Upper lobe of left lung (tissue), 6 donors: ENCODE data around the gene AGPAT4. TPM values are rescaled to one million over a fixed set of nuclear protein-coding genes. Genes with fewer than 3 reads are reported as not detected.

ENCODE experiments used
- ATAC-seq, 2 donors: fragments of 200-7000 bp; cut with Tn5 transposase; one replicate each; pipeline ENCODE4 v1.9.1; 2022; ENCODE audit warnings: mild to moderate bottlenecking in 2 of 2, moderate library complexity in 2 of 2; ENCODE audit not compliant: low FRiP score in 2 of 2
- DNase-seq, 2 donors: peaks; one replicate each; pipeline ENCODE4 v3.0.0-alpha.2; 2019 to 2020
- H3K27ac ChIP-seq, 4 donors: fragments of 200-600 bp; sonication (generic); one replicate each; pipeline ENCODE4 v1.5.1; 2016 to 2019
- H3K27me3 ChIP-seq, 4 donors: fragments of 200-600 bp; sonication (generic); one replicate each; pipeline ENCODE4 v1.5.1; 2017 to 2019
- H3K36me3 ChIP-seq, 4 donors: fragments of 200-600 bp; sonication (generic); one replicate each; pipeline ENCODE4 v1.5.1; 2016 to 2019
- H3K4me1 ChIP-seq, 4 donors: fragments of 200-600 bp; sonication (generic); one replicate each; pipeline ENCODE4 v1.5.1; 2018 to 2019
- H3K4me3 ChIP-seq, 4 donors: fragments of 200-600 bp; sonication (generic); one replicate each; pipeline ENCODE4 v1.5.1; 2017 to 2019; ENCODE audit warnings: mild to moderate bottlenecking in 2 of 4, moderate library complexity in 1 of 4
- H3K9me3 ChIP-seq, 4 donors: fragments of 200-600 bp; sonication (generic); one replicate each; pipeline ENCODE4 v1.5.1; 2018 to 2019
- CTCF ChIP-seq, 6 experiments: fragments of 450-650 bp in 4 of 6; fragments of 200-600 bp in 2 of 6; sonication (generic) in 2 of 6; IDR thresholded peaks; one replicate each; pipeline ENCODE4 v1.5.1; 2016 to 2019; ENCODE audit warnings: antibody characterized with exemption in 6 of 6
- EP300 ChIP-seq, 4 donors: sonication (generic); formaldehyde crosslinking; IDR thresholded peaks; one replicate each; pipeline ENCODE4 v1.5.1; 2017; ENCODE audit warnings: antibody characterized with exemption in 4 of 4, control low read depth in 2 of 4
- POLR2A ChIP-seq, 4 donors: fragments of 450-650 bp; IDR thresholded peaks; one replicate each; pipeline ENCODE4 v1.5.1; 2016 to 2017; ENCODE audit warnings: antibody characterized with exemption in 4 of 4, mild to moderate bottlenecking in 2 of 4
- POLR2AphosphoS5 ChIP-seq, 2 donors: sonication (generic); formaldehyde crosslinking; IDR thresholded peaks; one replicate each; pipeline ENCODE4 v1.5.1; 2017; ENCODE audit warnings: antibody characterized with exemption in 2 of 2
- WGBS, 2 donors: methylation state at CpG; one replicate each; pipeline ENCODE4 v1.1.5; 2017 to 2018; 5-methylcytosine and 5-hydroxymethylcytosine counted together
- total RNA-seq, 6 donors: library from RNA; depleted of rRNA in 4 of 6; stranded (reverse); fragments of >200 nt in 4 of 6; gene quantifications; one replicate each; pipeline versions ENCODE4 v1.1.0 to v1.2.1, GENCODE V29; 2016 to 2021
- donor health status: DM: no; HTN: no; CAD: no; lungs with moderate emphysema.
- donor health status: DM: no; HTN: yes; CAD: no; lungs with severe emphysema.

The AGPAT4 gene
- total RNA-seq, 6 donors from 2014 or later, result 7.0 to 26.3 (median 14.4) TPM

DNA sequence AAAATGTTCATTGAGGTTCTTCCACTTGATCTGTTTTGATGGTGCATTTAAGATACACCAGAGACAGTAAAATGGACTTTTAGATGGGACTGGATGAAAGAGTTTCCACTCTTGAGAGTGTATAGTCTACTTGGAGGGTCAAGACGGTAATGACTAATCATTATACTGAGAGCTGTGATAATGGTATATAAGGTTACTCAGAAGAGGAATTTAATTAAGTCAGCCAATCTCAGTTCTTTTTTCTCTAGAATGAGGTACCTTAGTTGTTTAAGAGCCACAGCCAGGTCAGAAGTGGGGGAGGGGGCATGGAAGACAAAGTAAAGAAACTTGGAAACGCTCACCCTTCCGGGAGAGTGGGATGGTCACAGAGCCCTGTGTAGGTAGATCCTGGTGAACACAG, 158.4 kb downstream of the AGPAT4 start:
- no peaks in the 10 kb centered on the region for H3K27me3 ChIP-seq
- H3K36me3 ChIP-seq, result peaks cover 7 to 96% (median 62%) of the 10 kb centered on the region in 4 donors
- ATAC-seq (no peak), DNase-seq (no peak)
- no peak overlapping the region for H3K4me3 ChIP-seq
- 90 to 92% methylated on average over 3 of the region's 3 CpGs for WGBS, 2 donors
- no peak overlapping the region for H3K27ac ChIP-seq
- no peaks in the 10 kb centered on the region for H3K9me3 ChIP-seq
- H3K4me1 ChIP-seq, result no peaks in the 10 kb centered on the region
- no peak for TF ChIP-seq EP300 (IDR thresholded peaks at IDR 0.05)
- TF ChIP-seq CTCF (IDR thresholded peaks at IDR 0.05), result no peak
- no peak for TF ChIP-seq POLR2AphosphoS5 (IDR thresholded peaks at IDR 0.05)
- TF ChIP-seq POLR2A (IDR thresholded peaks at IDR 0.05), result no peak

DNA sequence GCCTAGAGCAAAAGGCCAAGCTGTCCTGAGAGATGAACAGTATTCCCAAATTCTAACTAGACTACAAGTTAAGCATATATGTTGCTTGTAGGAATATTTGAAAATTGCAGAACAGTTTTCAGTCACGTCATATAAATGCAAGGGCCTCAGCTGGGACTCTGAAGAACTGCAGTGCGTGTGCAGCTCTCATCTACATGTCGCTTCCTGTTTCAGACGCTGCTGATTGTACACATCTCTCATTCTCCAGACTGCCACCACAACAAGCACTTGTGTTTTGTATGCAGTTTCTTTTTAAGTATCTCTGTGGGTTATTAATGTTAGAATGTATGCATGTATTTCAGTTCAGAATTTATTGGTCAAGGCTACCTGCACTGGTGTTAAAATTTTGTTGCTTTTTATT, 162.6 kb downstream of the AGPAT4 start:
- H3K9me3 ChIP-seq, result no peaks in the 10 kb centered on the region
- peaks cover 26 to 99% (median 78%) of the 10 kb centered on the region in 4 donors for H3K36me3 ChIP-seq
- ATAC-seq, result no peak
- no peak for TF ChIP-seq POLR2A (IDR thresholded peaks at IDR 0.05)
- TF ChIP-seq EP300 (IDR thresholded peaks at IDR 0.05), result no peak
- no peak for TF ChIP-seq POLR2AphosphoS5 (IDR thresholded peaks at IDR 0.05)
- no peak for TF ChIP-seq CTCF (IDR thresholded peaks at IDR 0.05)
- H3K4me1 ChIP-seq, result no peaks in the 10 kb centered on the region
- 74 to 83% methylated on average over 4 of the region's 4 CpGs for WGBS, 2 donors
- no peaks in the 10 kb centered on the region for H3K27me3 ChIP-seq
- H3K27ac ChIP-seq, result no peak overlapping the region
- no peak overlapping the region for H3K4me3 ChIP-seq
- no peak for DNase-seq

DNA sequence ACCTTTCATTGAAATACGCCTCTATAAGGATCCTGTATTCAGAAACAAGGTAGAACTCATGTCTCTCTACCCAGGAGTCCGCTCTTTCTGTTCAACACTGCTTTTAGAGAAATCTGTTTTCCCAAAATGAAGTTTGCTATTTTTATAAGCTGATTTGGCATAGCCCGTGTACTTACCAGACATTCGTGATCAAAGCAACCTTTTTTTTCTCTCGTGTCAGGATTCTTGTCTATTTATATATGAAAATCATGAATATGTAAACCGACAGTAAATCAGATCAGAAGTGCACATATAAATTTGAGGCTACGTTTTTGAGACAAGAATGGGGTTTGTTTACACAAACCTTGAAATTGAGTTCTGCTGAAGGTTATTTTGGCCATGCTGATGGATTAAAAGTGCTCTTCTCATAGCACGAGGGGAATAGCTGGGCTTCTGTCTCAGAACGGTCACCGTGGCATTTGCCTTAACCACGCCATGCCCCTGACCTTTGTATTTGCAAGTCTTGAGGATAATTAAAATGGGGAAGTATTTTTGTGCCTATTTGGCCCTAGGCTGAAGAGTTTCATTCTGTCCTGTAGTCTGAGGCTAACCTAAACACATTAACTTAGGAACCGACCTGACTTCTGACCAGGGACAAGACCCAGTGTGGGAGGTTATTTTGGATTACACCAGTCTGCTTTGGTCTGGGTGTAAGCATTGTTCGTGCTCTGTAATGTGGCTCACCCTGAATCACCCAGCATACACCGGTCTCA, 163.7 kb downstream of the AGPAT4 start:
- Histone ChIP-seq H3K4me1 (no peaks in the 10 kb centered on the region), H3K27me3 (no peaks in the 10 kb centered on the region), H3K9me3 (no peaks in the 10 kb centered on the region), H3K27ac (peak overlapping the region in 1 of 4 donors; percentile 58), H3K36me3 (peaks cover 26 to 97% (median 70%) of the 10 kb centered on the region in 4 donors), H3K4me3 (no peak overlapping the region)
- ATAC-seq (peak in 1 of 2 donors; percentile 16), DNase-seq (no peak)
- WGBS, 2 donors, result 90 to 91% methylated on average over 14 of the region's 14 CpGs
- TF ChIP-seq POLR2A (IDR thresholded peaks at IDR 0.05) (no peak), POLR2AphosphoS5 (IDR thresholded peaks at IDR 0.05) (no peak), EP300 (IDR thresholded peaks at IDR 0.05) (no peak), CTCF (IDR thresholded peaks at IDR 0.05) (no peak)

GRCh38 chr6:161109366-161109765, 164.5 kb downstream of the AGPAT4 start:
- Histone ChIP-seq H3K9me3 (no peaks in the 10 kb centered on the region), H3K4me3 (no peak overlapping the region), H3K4me1 (no peaks in the 10 kb centered on the region), H3K27ac (no peak overlapping the region), H3K36me3 (peaks cover 25 to 97% (median 67%) of the 10 kb centered on the region in 4 donors), H3K27me3 (no peaks in the 10 kb centered on the region)
- DNase-seq (no peak), ATAC-seq (no peak)
- TF ChIP-seq POLR2AphosphoS5 (IDR thresholded peaks at IDR 0.05) (no peak), CTCF (IDR thresholded peaks at IDR 0.05) (no peak), POLR2A (IDR thresholded peaks at IDR 0.05) (no peak), EP300 (IDR thresholded peaks at IDR 0.05) (no peak)
- WGBS, 2 donors, result 83 to 89% methylated on average over 4 of the region's 4 CpGs

GRCh38 chr6:161108916-161109315, 164.9 kb downstream of the AGPAT4 start:
- ATAC-seq, result no peak
- 73 to 75% methylated on average over 5 of the region's 5 CpGs for WGBS, 2 donors
- H3K27ac ChIP-seq, result no peak overlapping the region
- H3K27me3 ChIP-seq, result no peaks in the 10 kb centered on the region
- no peak for DNase-seq
- H3K9me3 ChIP-seq, result no peaks in the 10 kb centered on the region
- no peak for TF ChIP-seq POLR2AphosphoS5 (IDR thresholded peaks at IDR 0.05)
- TF ChIP-seq POLR2A (IDR thresholded peaks at IDR 0.05), result no peak
- no peak for TF ChIP-seq EP300 (IDR thresholded peaks at IDR 0.05)
- no peak for TF ChIP-seq CTCF (IDR thresholded peaks at IDR 0.05)
- H3K4me1 ChIP-seq, result no peaks in the 10 kb centered on the region
- peaks cover 21 to 97% (median 64%) of the 10 kb centered on the region in 4 donors for H3K36me3 ChIP-seq
- no peak overlapping the region for H3K4me3 ChIP-seq
